ENCODE results near the gene NOVA2.

Gene NOVA2

GRCh38 chr19:46019270-46019669 is 45.6 kb upstream of the NOVA2 start:
- H3K4me1 ChIP-seq (ENCODE audit: low read length) = 0 out of 2 replicates have a peak, but pooled peaks cover 4% of the 10 kb centered on the region
- H4K20me1 ChIP-seq (ENCODE audit: insufficient read depth, low read length) = no peaks in the 10 kb centered on the region
- no peaks in the 10 kb centered on the region for H3K9me3 ChIP-seq (replicated peaks; ENCODE audit: insufficient read depth, low read length)
- no peak overlapping the region for H3K27ac ChIP-seq (ENCODE audit: low read length)
- H3K79me2 ChIP-seq (ENCODE audit: low read length) = no peaks in the 10 kb centered on the region
- H3K4me3 ChIP-seq (ENCODE audit: low read length) = no peak overlapping the region
- no peak overlapping the region for H3K9ac ChIP-seq (ENCODE audit: low read length)
- no peak for DNase-seq
- no peak overlapping the region for H3K4me2 ChIP-seq (ENCODE audit: low read depth, low read length)
- H2AFZ ChIP-seq (ENCODE audit: low read length) = no peak overlapping the region
- no peaks in the 10 kb centered on the region for H3K36me3 ChIP-seq (replicated peaks; ENCODE audit: insufficient read depth, low read length)
- no peaks in the 10 kb centered on the region for H3K27me3 ChIP-seq (replicated peaks; ENCODE audit: insufficient read depth, low read length)
- TF ChIP-seq EZH2phosphoT487 (IDR thresholded peaks at IDR 0.05; ENCODE audit: low read length) (no peak), CTCF (IDR thresholded peaks at IDR 0.05; ENCODE audit: low read length) (no peak), EZH2 (optimal IDR thresholded peaks at IDR 0.05; ENCODE audit: low read depth, low read length) (no peak)
- H3K9me2 ChIP-seq (replicated peaks; ENCODE audit: insufficient read depth, low read length) = no peaks in the 10 kb centered on the region
- peaks cover 4% of the 10 kb centered on the region for H3F3A ChIP-seq (ENCODE audit: insufficient read depth, low read length)

- H3K9me3 ChIP-seq (replicated peaks; ENCODE audit: insufficient read depth, low read length) = no peaks in the 10 kb centered on the region
- H3K27ac ChIP-seq (ENCODE audit: low read length) = no peak overlapping the region
- H3K4me2 ChIP-seq (ENCODE audit: low read depth, low read length) = no peak overlapping the region
- no peak for TF ChIP-seq EZH2 (optimal IDR thresholded peaks at IDR 0.05; ENCODE audit: low read depth, low read length)
- TF ChIP-seq CTCF (IDR thresholded peaks at IDR 0.05; ENCODE audit: low read length) = no peak
- no peak for TF ChIP-seq EZH2phosphoT487 (IDR thresholded peaks at IDR 0.05; ENCODE audit: low read length)
- H4K20me1 ChIP-seq (ENCODE audit: insufficient read depth, low read length) = no peaks in the 10 kb centered on the region
- no peaks in the 10 kb centered on the region for H3K79me2 ChIP-seq (ENCODE audit: low read length)
- H3K36me3 ChIP-seq (replicated peaks; ENCODE audit: insufficient read depth, low read length) = no peaks in the 10 kb centered on the region
- H3K9me2 ChIP-seq (replicated peaks; ENCODE audit: insufficient read depth, low read length) = no peaks in the 10 kb centered on the region
- H3K4me3 ChIP-seq (ENCODE audit: low read length) = no peak overlapping the region
- H3K9ac ChIP-seq (ENCODE audit: low read length) = no peak overlapping the region
- H2AFZ ChIP-seq (ENCODE audit: low read length) = no peak overlapping the region
- 0 out of 2 replicates have a peak, but pooled peaks cover 4% of the 10 kb centered on the region for H3K4me1 ChIP-seq (ENCODE audit: low read length)
- H3F3A ChIP-seq (ENCODE audit: insufficient read depth, low read length) = peaks cover 6% of the 10 kb centered on the region
- no peak for DNase-seq
- H3K27me3 ChIP-seq (replicated peaks; ENCODE audit: insufficient read depth, low read length) = no peaks in the 10 kb centered on the region
Measured at GRCh38 chr19:46018729-46019251, 45.1 kb upstream of the NOVA2 start.

GRCh38 chr19:46017874-46018675 is 44.4 kb upstream of the NOVA2 start:
- Histone ChIP-seq H4K20me1 (ENCODE audit: insufficient read depth, low read length) (no peaks in the 10 kb centered on the region), H3F3A (ENCODE audit: insufficient read depth, low read length) (peaks cover 6% of the 10 kb centered on the region), H3K4me1 (ENCODE audit: low read length) (0 out of 2 replicates have a peak, but pooled peaks cover 4% of the 10 kb centered on the region), H3K4me3 (ENCODE audit: low read length) (no peak overlapping the region), H3K9ac (ENCODE audit: low read length) (no peak overlapping the region), H3K4me2 (ENCODE audit: low read depth, low read length) (no peak overlapping the region), H3K9me3 (replicated peaks; ENCODE audit: insufficient read depth, low read length) (no peaks in the 10 kb centered on the region), H3K79me2 (ENCODE audit: low read length) (no peaks in the 10 kb centered on the region), H3K36me3 (replicated peaks; ENCODE audit: insufficient read depth, low read length) (no peaks in the 10 kb centered on the region), H3K9me2 (replicated peaks; ENCODE audit: insufficient read depth, low read length) (no peaks in the 10 kb centered on the region), H3K27ac (ENCODE audit: low read length) (no peak overlapping the region), H3K27me3 (replicated peaks; ENCODE audit: insufficient read depth, low read length) (no peaks in the 10 kb centered on the region), H2AFZ (ENCODE audit: low read length) (no peak overlapping the region)
- TF ChIP-seq CTCF (IDR thresholded peaks at IDR 0.05; ENCODE audit: low read length) = no peak
- TF ChIP-seq EZH2phosphoT487 (IDR thresholded peaks at IDR 0.05; ENCODE audit: low read length) = no peak
- TF ChIP-seq EZH2 (optimal IDR thresholded peaks at IDR 0.05; ENCODE audit: low read depth, low read length) = no peak
- no peak for DNase-seq
